HG03066 (cell line): ENCODE results near the gene F11R.
"Not testable (repeated sequence)": the region's sequence is repeated elsewhere in the genome, so short reads cannot be mapped to it uniquely, and the experiment has no call there.

Source experiments
- ATAC-seq: cut with Tn5 transposase; IDR thresholded peaks from one replicate; pipeline ENCODE4 v1.9.1; 2021; ENCODE audit warnings: low read depth; ENCODE audit not compliant: unreplicated experiment

F11R gene

GRCh38 chr1:161020509-161021164 is at the start of gene F11R:
Gene F11R, minus strand, starts transcription at chr1:161021152. Its CDS starts 79 bp downstream, at chr1:161021073.
- peak; percentile 45 for ATAC-seq

GRCh38 chr1:161069731-161070270 is 48.8 kb upstream of the F11R start, which contains the start of gene ARHGAP30:
Gene ARHGAP30, minus strand, starts transcription at chr1:161069891. Its CDS starts 267 bp downstream, at chr1:161069624.
- ATAC-seq = peak; percentile 87

GRCh38 chr1:161069241-161069640 is 48.3 kb upstream of the F11R start:
- no peak for ATAC-seq

- peak; percentile 57 for ATAC-seq
These were observed 47.6 kb upstream of the F11R start for GRCh38 chr1:161068306-161069234.

- ATAC-seq = no peak
These were observed 45.7 kb upstream of the F11R start for GRCh38 chr1:161066694-161067093.

- ATAC-seq = not testable (repeated sequence)
These were observed 44.7 kb upstream of the F11R start for GRCh38 chr1:161065681-161066080.

GRCh38 chr1:161063936-161064335 is 43.0 kb upstream of the F11R start:
- ATAC-seq = not testable (repeated sequence)

GRCh38 chr1:161061419-161061818 is 40.5 kb upstream of the F11R start:
- ATAC-seq = no peak

GRCh38 chr1:161059293-161059692 is 38.3 kb upstream of the F11R start:
- ATAC-seq = no peak

GRCh38 chr1:161054805-161055204 is 33.9 kb upstream of the F11R start:
- no peak for ATAC-seq

GRCh38 chr1:161054232-161054631 is 33.3 kb upstream of the F11R start:
- no peak for ATAC-seq

GRCh38 chr1:161052899-161053298 is 31.9 kb upstream of the F11R start:
- no peak for ATAC-seq

GRCh38 chr1:161051219-161051618 is 30.3 kb upstream of the F11R start:
- no peak for ATAC-seq

- no peak for ATAC-seq
These were observed 28.2 kb upstream of the F11R start for GRCh38 chr1:161048949-161049722.

- ATAC-seq = no peak
These were observed 26.8 kb upstream of the F11R start for GRCh38 chr1:161047436-161048420.

GRCh38 chr1:161046605-161047228 is 25.8 kb upstream of the F11R start:
- ATAC-seq = peak; percentile 49

- peak; percentile 48 for ATAC-seq
These were observed 25.0 kb upstream of the F11R start, which contains the start of gene USF1 for GRCh38 chr1:161045736-161046604. Gene USF1, minus strand, starts transcription at chr1:161045977. Its CDS starts 2,702 bp downstream, at chr1:161043275.
